Vagina (tissue), 2 donors: Measurements from ENCODE around the gene SLC7A6.

Source experiments
- POLR2AphosphoS5 ChIP-seq, 2 donors: sonication (generic); formaldehyde crosslinking; IDR thresholded peaks; one replicate each; pipeline ENCODE4 v1.9.0; 2017; ENCODE audit warnings: antibody characterized with exemption in 2 of 2, mild to moderate bottlenecking in 2 of 2, low read depth in 1 of 2; ENCODE audit not compliant: insufficient read depth in 1 of 2
- TF ChIP-seq, protein P1 (sequence below), 3 experiments: fragments of 450-650 bp in 2 of 3; fragments of 200-600 bp in 1 of 3; sonication (generic) in 1 of 3; IDR thresholded peaks; one replicate each; pipeline ENCODE4 v1.5.1; 2017 to 2019; ENCODE audit warnings: antibody characterized with exemption in 3 of 3, mild to moderate bottlenecking in 2 of 3, moderate library complexity in 2 of 3

DNA sequence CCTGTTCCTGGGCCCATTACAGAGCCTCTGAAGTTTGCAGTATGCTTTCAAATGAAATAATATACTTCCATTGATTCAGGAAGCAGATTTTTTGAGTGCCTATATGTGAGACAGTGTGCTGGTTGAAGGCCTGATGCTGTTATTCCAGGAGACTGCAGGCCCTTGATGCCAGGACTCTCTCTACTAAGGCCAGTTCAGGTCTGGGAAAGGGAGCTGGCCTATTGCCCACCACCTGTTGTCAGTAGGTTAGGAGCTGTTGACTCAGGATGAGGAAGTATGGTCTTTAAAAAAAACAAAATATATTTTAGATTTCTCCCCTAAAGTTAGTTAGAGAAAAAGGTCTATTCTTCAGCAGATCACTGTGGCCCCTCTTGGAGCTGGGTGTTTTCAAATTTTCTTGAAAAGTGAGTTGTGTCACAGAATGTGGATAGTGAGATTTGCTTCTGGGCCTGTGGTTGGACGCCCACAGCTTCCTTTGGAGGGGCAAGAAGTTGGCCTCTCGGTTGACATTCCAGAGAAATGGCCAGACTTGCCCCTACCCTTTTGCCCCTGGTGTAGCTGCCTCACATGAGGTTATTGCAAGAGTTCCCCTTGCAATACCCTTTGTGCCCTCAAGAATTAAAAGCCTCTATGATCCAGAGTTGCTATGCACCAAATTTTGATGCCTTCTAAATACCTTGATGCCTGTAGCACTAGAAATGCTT, 36.3 kb upstream of the SLC7A6 start:
- TF ChIP-seq, protein P1, sequence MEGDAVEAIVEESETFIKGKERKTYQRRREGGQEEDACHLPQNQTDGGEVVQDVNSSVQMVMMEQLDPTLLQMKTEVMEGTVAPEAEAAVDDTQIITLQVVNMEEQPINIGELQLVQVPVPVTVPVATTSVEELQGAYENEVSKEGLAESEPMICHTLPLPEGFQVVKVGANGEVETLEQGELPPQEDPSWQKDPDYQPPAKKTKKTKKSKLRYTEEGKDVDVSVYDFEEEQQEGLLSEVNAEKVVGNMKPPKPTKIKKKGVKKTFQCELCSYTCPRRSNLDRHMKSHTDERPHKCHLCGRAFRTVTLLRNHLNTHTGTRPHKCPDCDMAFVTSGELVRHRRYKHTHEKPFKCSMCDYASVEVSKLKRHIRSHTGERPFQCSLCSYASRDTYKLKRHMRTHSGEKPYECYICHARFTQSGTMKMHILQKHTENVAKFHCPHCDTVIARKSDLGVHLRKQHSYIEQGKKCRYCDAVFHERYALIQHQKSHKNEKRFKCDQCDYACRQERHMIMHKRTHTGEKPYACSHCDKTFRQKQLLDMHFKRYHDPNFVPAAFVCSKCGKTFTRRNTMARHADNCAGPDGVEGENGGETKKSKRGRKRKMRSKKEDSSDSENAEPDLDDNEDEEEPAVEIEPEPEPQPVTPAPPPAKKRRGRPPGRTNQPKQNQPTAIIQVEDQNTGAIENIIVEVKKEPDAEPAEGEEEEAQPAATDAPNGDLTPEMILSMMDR (IDR thresholded peaks at IDR 0.05), result no peak
- no peak for TF ChIP-seq POLR2AphosphoS5 (IDR thresholded peaks at IDR 0.05; ENCODE audit: insufficient read depth in 1 of 2, low read depth in 1 of 2)
